ENCODE measurements around the gene FBLN2. TPM values are rescaled to one million over a fixed set of nuclear protein-coding genes. Genes with fewer than 3 reads are reported as not detected.

FBLN2 gene
- total and polyA plus RNA-seq, 10 of the 15 experiments (the other 5 are each of a cell fraction or from before 2014, with no cell fraction given) = 0.03 to 0.41 (median 0.12) TPM; not detected in 2

DNA sequence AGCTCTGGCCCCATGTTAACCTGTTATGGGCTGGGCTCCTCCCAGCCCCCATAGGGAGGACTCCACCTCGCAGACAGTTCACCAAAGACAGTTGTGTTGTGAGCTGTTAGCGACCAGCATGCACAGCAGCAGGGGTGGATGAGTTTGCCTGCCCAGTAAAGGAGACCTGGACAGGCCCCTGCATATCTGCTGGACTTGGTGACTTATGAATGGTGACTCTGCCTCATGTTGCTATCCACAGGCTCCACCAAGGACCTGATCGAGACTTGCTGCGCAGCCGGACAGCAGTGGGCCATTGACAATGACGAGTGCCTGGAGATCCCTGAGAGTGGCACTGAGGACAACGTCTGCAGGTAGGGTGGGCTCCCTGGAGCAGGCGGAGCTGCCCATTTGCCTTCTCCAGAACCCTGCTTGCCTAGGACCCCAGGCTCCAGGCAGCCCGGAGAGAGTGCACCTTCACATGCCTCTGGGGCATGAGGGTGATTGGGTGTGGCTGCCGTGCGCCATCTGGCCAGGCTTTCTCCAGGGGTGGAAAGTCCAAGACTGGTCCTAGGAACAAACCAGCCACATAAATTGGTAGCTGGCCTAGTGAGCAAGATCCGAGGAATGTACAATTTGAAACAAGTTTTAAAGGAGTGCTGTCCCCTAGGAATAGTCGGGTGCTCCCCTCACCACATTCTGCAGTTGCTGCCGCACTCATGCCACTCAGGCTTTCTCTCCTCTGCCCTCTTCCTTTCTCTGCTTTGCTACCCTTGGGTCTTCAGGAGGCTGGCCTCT, 59.1 kb downstream of the FBLN2 start:
- TF ChIP-seq ZNF24 (IDR thresholded peaks at IDR 0.05) (no peak), NBN (IDR thresholded peaks at IDR 0.05) (no peak), SPI1 (IDR thresholded peaks at IDR 0.05; ENCODE audit: borderline replicate concordance, insufficient read depth, low read depth, low read length) (no peak), HDAC2 (IDR thresholded peaks at IDR 0.05) (no peak), CHD1 (IDR thresholded peaks at IDR 0.05; ENCODE audit: low read depth, low read length) (no peak)
- TF ChIP-seq, protein P1, sequence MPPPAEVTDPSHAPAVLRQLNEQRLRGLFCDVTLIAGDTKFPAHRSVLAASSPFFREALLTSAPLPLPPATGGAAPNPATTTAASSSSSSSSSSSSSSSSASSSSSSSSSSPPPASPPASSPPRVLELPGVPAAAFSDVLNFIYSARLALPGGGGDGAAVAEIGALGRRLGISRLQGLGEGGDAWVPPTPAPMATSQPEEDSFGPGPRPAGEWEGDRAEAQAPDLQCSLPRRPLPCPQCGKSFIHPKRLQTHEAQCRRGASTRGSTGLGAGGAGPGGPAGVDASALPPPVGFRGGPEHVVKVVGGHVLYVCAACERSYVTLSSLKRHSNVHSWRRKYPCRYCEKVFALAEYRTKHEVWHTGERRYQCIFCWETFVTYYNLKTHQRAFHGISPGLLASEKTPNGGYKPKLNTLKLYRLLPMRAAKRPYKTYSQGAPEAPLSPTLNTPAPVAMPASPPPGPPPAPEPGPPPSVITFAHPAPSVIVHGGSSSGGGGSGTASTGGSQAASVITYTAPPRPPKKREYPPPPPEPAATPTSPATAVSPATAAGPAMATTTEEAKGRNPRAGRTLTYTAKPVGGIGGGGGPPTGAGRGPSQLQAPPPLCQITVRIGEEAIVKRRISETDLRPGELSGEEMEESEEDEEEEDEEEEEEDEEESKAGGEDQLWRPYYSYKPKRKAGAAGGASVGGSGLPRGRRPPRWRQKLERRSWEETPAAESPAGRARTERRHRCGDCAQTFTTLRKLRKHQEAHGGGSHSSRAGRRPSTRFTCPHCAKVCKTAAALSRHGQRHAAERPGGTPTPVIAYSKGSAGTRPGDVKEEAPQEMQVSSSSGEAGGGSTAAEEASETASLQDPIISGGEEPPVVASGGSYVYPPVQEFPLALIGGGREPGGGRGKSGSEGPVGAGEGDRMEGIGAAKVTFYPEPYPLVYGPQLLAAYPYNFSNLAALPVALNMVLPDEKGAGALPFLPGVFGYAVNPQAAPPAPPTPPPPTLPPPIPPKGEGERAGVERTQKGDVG (CRISPR knock-in tag; IDR thresholded peaks at IDR 0.05) = no peak
- TF ChIP-seq, protein P2, sequence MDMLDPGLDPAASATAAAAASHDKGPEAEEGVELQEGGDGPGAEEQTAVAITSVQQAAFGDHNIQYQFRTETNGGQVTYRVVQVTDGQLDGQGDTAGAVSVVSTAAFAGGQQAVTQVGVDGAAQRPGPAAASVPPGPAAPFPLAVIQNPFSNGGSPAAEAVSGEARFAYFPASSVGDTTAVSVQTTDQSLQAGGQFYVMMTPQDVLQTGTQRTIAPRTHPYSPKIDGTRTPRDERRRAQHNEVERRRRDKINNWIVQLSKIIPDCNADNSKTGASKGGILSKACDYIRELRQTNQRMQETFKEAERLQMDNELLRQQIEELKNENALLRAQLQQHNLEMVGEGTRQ (IDR thresholded peaks at IDR 0.05; ENCODE audit: borderline replicate concordance, low read depth, low read length) = no peak
- TF ChIP-seq, protein P3, sequence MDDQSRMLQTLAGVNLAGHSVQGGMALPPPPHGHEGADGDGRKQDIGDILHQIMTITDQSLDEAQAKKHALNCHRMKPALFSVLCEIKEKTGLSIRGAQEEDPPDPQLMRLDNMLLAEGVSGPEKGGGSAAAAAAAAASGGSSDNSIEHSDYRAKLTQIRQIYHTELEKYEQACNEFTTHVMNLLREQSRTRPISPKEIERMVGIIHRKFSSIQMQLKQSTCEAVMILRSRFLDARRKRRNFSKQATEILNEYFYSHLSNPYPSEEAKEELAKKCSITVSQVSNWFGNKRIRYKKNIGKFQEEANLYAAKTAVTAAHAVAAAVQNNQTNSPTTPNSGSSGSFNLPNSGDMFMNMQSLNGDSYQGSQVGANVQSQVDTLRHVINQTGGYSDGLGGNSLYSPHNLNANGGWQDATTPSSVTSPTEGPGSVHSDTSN (IDR thresholded peaks at IDR 0.05; ENCODE audit: insufficient replicate concordance, low read depth, low read length) = no peak
- TF ChIP-seq, protein P4, sequence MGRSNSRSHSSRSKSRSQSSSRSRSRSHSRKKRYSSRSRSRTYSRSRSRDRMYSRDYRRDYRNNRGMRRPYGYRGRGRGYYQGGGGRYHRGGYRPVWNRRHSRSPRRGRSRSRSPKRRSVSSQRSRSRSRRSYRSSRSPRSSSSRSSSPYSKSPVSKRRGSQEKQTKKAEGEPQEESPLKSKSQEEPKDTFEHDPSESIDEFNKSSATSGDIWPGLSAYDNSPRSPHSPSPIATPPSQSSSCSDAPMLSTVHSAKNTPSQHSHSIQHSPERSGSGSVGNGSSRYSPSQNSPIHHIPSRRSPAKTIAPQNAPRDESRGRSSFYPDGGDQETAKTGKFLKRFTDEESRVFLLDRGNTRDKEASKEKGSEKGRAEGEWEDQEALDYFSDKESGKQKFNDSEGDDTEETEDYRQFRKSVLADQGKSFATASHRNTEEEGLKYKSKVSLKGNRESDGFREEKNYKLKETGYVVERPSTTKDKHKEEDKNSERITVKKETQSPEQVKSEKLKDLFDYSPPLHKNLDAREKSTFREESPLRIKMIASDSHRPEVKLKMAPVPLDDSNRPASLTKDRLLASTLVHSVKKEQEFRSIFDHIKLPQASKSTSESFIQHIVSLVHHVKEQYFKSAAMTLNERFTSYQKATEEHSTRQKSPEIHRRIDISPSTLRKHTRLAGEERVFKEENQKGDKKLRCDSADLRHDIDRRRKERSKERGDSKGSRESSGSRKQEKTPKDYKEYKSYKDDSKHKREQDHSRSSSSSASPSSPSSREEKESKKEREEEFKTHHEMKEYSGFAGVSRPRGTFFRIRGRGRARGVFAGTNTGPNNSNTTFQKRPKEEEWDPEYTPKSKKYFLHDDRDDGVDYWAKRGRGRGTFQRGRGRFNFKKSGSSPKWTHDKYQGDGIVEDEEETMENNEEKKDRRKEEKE (IDR thresholded peaks at IDR 0.05) = no peak
- in situ Hi-C loops (cut with MboI) (no loop called here), intact Hi-C loops (cut with micrococcal nuclease; ENCODE audit: unreplicated experiment) (no loop called here)
- H3K9me3 ChIP-seq (replicated peaks; ENCODE audit: control insufficient read depth, insufficient read depth, low read length) = no peaks in the 10 kb centered on the region
- RAD21 ChIA-PET (ENCODE audit: unreplicated experiment) = no interaction called here
- SMC1A ChIA-PET (ENCODE audit: uncharacterized antibody, unreplicated experiment) = no interaction called here
- H3K4me3 ChIP-seq = no peak overlapping the region
- CTCF ChIA-PET = interaction anchor here (1.4 kb wide), 1 partner anchor 112 kb away, joined by 3 read pairs; no protein-coding TSS in a partner anchor
- POLR2A ChIA-PET = no interaction called here
- 44% methylated on average over 14 of the region's 14 CpGs for WGBS (ENCODE audit: insufficient coverage, insufficient replicate concordance, low lambda C conversion rate, missing lambda C conversion rate)
- no peaks in the 10 kb centered on the region for H3K4me1 ChIP-seq (ENCODE audit: control insufficient read depth, insufficient read depth, low read length)
- H3K27me3 ChIP-seq (replicated peaks in 1 of 2; ENCODE audit: control insufficient read depth in 2 of 2, insufficient read depth in 2 of 2, low read length in 1 of 2) = peaks cover 0 to 1% of the 10 kb centered on the region in 2 experiments; a peak in 2 of 4 replicates
- DNase-seq (ENCODE audit: low read depth, low spot score) = no peak
- ATAC-seq = no peak
- no peaks in the 10 kb centered on the region for H4K20me1 ChIP-seq (ENCODE audit: control insufficient read depth, insufficient read depth)
- no peaks in the 10 kb centered on the region for H3K36me3 ChIP-seq (ENCODE audit: control insufficient read depth in 2 of 2, insufficient read depth in 2 of 2, low read length in 1 of 2)
- no peak overlapping the region for H3K9ac ChIP-seq (ENCODE audit: control insufficient read depth, insufficient read depth, low read length)
- H2AFZ ChIP-seq (ENCODE audit: control insufficient read depth, low read depth, low read length) = no peak overlapping the region
- H3K4me2 ChIP-seq (ENCODE audit: control insufficient read depth, insufficient read depth) = no peak overlapping the region
- BruUV-seq (replicated peaks) = no TSS peak
- H3K79me2 ChIP-seq (ENCODE audit: control insufficient read depth, insufficient read depth, low read length) = no peaks in the 10 kb centered on the region
- H3K27ac ChIP-seq (ENCODE audit: control insufficient read depth, insufficient read depth) = no peak overlapping the region
- FAIRE-seq = no peak

All from GM12878 (cell line).